ENCODE measurements around the gene SLC22A7.
A peak's percentile ranks its signal among the peaks of the same experiment; 100 is the strongest.

Gene SLC22A7, protein sequence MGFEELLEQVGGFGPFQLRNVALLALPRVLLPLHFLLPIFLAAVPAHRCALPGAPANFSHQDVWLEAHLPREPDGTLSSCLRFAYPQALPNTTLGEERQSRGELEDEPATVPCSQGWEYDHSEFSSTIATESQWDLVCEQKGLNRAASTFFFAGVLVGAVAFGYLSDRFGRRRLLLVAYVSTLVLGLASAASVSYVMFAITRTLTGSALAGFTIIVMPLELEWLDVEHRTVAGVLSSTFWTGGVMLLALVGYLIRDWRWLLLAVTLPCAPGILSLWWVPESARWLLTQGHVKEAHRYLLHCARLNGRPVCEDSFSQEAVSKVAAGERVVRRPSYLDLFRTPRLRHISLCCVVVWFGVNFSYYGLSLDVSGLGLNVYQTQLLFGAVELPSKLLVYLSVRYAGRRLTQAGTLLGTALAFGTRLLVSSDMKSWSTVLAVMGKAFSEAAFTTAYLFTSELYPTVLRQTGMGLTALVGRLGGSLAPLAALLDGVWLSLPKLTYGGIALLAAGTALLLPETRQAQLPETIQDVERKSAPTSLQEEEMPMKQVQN

DNA sequence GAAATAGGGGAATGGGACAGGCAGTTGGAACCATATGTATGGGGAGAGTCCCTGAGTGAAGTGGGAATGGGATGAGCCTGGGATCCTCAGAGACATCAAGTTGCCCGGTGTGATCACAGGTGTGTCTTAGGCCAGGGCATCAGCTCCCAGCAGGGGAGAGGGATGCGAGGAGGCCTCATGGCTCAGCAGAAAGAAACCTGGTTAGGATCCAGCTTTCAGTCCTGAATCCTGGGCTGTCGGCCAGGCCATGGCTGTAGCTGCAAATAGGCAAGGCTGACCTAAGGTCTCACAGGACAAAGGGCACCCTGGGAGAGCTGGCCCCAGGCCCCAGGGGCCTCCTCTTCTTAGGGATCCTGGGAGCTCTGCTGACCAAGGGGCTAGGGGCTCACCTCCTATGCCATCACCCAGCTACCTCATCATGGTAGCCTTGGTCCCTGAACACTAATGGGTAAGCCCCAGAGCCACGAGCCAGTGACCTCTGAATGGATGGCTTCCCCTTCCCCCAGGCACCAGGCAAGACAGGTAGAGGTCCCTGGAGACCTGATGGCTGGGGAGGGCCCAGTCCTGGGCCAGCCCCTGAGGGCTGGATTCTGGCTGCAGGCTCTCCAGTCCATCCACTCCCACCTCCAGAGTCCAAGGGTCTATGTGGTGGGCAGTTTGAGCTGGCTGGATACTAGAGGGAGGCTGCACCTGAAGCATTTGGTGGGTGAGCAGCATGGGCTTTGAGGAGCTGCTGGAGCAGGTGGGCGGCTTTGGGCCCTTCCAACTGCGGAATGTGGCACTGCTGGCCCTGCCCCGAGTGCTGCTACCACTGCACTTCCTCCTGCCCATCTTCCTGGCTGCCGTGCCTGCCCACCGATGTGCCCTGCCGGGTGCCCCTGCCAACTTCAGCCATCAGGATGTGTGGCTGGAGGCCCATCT is at the start of gene SLC22A7:
Gene SLC22A7 (plus strand): TSS at position 617 of the 921 bp plus-strand sequence. CDS start 99 bp downstream, at position 716.
- no peak for DNase-seq

DNA sequence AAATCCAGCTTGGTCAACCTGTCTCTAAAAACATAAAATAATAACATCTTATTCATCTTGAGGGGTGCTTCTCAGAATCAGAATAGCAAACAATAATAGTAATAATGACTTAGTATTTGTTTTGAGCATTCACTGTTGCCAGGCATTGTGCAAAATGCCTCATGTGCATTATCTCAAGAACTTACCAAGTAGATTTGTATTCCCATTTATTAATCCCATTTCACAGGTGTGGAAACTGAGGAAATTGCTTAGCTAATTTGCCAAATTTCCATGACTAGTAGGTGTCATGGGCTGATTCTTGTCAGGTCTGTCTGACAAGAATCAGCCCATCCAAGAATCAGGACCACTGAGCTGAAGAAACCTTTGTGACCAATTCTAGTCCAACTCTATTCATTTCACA is 49.3 kb upstream of the SLC22A7 start:
- DNase-seq: no peak

DNA sequence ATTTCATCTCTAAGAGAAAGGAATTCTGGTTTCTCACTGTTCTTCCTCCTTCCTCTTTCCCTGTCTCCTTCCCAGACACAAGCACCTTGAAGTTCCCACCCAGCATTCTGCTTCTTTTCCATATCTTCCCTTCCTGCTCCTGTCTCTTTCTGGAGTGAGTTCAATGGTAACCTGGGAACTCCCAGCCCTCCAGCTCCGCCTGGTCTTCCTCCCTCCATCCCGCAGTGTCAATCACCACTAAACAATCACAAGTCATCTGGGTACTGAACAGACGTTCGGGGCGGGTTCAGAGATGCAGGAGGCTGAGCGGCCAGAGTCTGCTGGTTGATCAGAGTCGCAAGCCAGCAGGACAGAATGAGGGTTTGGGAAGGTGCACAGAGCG is 47.1 kb upstream of the SLC22A7 start:
- DNase-seq: no peak

DNA sequence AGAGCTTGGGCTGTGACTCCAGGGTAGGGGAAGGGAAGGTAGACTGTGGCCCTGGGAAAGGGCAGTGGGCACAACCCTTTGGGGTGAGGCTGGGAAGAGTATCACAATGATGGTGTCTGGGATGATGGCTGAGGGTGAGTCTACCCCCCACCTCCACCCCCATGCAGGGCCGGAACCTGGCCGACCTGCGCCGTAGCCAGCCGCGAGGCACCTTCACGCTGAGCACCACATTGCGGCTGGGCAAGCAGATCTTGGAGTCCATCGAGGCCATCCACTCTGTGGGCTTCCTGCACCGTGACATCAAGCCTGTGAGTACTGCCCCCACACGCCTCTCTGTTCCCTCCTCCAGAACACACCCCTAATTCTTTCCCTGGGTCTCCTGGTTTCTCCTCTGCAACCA is 44.7 kb upstream of the SLC22A7 start:
- no peak for DNase-seq

DNA sequence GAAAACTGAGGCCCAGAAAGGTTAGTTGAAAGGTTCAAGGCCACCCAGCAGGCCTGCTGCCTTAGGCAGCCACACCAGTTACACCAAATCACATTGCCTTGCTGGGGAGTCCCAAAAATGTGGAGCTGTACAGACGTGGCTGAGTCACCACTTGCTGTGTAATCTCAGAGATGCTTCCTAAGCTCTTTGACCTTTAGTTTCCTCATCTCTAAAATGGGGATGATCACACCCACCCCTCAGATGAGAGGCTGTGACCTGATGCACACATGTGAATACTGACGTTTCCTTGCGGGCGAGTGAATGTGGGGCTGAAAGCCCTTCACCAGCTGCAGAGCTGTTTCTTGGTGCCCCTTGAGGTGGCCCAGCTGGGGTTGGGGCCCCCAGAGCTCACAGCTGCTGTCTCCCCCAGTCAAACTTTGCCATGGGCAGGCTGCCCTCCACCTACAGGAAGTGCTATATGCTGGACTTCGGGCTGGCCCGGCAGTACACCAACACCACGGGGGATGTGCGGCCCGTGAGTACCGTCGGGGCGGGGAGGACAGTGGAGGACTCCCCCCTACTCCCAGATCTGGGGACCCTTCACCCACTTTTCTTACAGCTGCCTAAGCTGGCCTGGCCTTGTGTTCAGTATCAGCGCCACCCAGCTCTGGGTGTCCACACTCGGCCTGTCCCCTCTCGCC is 43.8 kb upstream of the SLC22A7 start:
- peak; percentile 22 for DNase-seq

DNA sequence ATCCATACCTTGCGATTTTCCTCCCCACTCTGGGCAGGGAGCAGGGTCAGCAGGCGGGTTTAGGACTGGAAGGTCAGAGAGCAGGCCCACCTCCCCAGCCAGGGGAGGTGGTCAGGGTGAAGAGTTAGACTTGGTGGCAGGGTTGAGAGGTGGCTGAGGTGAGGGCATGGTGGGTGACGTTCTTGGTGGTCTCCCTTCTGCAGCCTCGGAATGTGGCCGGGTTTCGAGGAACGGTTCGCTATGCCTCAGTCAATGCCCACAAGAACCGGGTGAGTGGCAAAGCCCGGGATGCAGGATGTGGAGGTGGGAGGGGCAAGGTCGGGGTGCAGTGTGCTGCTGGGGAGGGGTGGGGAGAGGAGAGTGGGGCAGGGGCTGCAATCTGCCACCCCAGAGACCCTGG is 43.2 kb upstream of the SLC22A7 start:
- DNase-seq: no peak

DNA sequence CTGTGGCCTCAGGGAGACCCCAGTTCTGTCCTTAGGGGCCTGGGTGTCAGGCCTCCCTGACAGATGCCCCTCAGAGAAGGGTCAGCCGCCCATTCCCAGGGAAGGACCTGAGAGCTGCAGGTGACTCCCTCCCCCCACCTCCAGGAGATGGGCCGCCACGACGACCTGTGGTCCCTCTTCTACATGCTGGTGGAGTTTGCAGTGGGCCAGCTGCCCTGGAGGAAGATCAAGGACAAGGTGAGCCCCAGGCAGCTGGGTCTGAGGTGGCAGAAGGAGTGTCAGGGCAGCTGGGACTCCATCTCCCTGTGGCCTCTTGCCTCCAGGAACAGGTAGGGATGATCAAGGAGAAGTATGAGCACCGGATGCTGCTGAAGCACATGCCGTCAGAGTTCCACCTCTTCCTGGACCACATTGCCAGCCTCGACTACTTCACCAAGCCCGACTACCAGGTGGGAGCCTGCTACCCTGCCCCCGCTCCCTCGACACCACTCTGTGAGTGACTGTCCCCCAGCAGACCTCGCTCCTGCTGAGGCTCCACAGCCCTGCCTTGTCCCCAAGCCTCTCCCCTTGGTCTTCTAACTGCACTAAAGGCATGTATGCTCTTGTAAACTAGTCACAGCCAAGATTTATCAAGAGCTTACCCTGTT is 42.5 kb upstream of the SLC22A7 start:
- DNase-seq: no peak

DNA sequence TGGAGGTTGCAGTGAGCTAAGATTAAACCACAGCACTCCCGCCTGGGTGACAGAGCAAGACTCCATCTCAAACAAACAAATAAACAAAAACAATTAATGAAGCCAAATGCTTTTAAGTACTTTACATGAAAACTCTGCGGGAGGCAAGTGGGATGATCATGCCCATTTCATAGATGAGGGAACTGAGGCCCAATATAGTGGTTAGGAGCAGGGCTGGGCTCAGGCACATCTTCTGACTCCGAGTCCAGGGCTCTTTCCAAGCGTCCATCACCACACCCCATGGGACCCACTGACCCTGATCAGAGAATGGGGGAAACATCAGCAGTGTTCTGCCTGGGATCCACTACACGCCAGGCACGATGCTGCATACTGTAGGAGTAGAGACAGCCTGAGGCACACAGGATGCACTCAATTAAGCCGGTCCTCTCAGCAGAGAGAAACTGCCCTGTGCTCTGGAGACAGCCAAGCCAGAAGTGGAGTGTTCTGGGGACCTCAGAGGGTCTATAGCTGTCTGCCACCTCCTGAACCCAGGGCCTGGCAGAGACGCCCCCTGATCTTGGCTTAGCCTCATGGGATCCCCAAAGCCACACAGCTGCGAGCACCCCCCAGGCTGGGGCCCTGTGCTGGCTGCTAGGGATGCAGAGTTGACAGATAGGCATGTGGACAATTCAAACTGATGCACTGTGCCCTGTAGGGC is 41.2 kb upstream of the SLC22A7 start:
- no peak for DNase-seq

DNA sequence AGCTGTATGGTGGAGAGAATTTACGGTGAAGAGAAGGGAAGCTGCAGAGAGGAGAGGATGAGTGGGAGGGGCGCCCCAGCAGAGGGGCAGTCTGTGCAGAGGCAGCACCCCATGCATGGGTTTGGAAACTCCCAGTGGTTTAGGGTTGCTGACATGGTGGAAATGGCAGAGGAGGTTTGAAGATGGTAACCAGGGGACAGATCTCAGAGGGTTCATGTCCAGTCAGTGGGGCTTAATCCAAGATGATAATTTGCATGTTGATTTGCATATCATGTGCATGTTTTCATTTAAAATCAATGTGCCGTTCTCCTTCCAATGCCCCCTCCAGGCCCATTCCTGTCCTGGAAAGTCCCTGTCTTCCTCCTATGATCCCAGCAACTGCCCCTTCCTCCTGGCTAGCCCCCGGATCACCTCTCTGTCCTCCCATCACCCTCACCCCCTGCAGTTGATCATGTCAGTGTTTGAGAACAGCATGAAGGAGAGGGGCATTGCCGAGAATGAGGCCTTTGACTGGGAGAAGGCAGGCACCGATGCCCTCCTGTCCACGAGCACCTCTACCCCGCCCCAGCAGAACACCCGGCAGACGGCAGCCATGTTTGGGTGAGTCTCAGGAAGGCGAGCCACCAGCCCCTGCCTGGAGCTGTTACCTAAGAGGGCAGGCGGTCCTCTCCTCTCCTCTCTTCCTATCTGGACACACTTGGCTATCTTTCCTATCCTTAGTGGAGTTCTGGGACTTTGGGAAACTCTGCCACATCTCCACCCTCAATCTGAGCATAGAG is 40.5 kb upstream of the SLC22A7 start:
- no peak for DNase-seq

DNA sequence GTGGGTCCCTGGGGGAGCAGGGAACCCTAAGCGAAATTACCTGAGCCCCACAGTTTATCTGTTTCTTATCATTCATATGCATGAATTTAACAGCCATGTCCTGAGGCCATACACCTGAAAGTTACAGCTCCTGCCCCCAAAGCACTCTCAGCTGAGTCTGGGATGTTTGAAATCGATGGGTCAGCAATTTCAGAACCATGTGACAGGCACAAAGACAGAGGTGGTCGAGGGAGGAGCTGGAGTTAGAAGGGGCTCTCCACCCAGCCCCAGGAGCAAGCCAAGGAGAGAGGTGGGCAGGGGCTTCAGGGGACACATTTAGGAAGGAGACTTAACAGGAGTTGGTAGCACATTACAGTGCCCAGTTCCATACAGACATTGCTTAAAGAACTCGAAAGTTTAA is 39.9 kb upstream of the SLC22A7 start:
- DNase-seq: no peak

DNA sequence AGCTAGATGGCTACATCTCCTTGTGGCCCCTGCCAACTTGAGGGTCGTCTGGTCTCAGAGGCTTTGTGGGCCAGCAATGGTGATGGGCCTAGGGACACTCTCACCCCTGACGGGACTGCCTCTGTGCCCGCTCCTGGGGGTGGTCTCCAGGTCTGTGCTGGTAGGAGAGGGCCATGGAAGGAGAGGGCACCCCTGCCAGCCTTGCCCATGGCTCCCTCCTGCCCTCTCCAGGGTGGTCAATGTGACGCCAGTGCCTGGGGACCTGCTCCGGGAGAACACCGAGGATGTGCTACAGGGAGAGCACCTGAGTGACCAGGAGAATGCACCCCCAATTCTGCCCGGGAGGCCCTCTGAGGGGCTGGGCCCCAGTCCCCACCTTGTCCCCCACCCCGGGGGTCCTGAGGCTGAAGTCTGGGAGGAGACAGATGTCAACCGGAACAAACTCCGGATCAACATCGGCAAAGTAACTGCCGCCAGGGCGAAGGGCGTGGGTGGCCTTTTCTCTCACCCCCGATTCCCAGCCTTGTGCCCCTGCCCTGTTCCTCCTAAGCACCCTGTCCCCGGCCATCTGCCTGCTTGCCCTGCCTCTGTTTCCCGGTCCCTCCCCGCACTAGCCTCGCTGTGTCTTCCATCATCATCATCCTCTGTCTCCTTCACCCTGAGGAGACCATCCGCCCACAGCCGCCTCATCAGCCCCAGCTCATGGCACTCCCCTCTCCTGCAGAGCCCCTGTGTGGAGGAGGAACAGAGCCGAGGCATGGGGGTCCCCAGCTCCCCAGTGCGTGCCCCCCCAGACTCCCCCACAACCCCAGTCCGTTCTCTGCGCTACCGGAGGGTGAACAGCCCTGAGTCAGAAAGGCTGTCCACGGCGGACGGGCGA is 39.0 kb upstream of the SLC22A7 start:
- no peak for DNase-seq

DNA sequence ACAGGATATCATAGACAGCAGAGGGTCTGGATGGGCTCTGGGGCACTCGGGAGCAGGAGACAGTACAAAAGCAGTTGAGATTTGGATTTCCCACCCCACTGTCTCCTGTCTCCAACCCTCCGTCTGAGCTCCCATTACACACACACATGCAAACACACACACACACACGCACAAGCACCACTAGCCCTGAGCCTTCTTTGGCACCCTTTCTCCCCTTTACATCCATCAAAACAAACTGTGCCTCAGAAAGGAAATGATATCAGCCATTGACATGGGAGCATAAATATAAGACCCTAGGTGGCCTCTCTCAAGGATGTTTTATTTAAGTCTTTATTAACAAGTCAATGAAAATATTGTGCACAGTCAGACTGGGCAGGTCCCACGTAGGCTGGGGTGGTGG is 37.3 kb upstream of the SLC22A7 start:
- DNase-seq: no peak

DNA sequence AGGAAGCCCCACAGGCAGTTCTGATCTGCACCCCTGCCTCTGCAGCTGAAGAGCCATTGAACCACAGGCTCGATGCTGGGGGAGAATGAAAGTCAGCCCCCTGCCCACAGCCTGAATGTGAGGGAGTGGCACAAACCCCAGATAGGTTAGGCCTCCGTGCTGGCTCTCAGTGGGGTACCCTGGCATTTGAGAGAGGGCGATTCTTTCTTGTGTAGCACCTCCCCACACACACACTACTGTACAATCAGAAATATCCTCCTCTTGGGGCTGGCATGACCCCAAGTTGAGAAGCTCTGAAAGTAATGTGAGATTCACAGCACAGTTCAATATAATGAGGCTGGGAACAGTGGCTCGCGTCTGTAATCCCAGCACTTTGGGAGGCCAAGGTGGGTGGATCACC is 36.9 kb upstream of the SLC22A7 start:
- DNase-seq: no peak

DNA sequence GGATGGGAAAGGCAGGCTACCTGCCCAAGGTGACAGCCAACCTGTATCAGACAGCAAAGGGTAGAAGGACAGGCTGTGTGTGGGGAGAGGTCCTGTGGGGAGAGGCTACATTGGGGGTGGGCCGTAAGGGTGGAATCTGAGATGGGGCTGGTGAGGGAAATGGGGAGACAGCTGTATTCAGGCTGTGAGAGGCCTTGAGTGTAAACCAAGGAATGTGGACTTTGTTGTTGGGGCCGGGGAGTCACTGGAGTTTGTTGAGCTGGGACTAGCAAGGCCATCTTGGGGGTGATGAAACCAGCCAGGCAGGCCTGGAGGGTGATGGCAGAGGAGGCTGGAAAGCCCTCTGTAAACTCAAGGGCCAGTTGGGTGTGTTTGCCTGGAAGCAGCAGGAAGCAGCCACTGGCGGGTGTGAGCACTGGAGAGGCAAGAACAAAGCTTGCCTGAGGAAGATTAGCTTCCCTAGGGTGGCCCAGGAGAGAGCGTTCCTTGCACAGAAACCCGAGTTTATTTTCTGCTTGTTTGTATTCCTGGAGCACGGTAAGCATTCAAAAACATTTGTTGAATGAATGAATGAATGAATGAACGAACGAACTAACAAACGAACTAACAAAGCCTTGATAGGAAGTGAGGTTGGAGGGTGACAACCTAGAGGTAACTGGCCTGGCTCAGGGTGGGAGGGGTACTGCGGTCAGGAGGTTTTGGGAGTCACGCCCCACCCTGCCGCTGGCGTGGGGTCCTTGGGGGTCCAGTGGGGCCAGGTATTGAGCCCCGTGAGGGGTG is 35.9 kb upstream of the SLC22A7 start:
- no peak for DNase-seq

DNA sequence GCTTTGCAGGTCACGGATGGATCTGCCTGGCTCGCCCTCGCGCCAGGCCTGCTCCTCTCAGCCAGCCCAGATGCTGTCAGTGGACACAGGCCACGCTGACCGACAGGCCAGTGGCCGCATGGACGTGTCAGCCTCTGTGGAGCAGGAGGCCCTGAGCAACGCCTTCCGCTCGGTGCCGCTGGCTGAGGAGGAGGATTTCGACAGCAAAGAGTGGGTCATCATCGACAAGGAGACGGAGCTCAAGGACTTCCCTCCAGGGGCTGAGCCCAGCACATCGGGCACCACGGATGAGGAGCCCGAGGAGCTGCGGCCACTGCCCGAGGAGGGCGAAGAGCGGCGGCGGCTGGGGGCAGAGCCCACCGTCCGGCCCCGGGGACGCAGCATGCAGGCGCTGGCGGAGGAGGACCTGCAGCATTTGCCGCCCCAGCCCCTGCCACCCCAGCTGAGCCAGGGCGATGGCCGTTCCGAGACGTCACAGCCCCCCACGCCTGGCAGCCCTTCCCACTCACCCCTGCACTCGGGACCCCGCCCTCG is 35.2 kb upstream of the SLC22A7 start:
- no peak for DNase-seq

DNA sequence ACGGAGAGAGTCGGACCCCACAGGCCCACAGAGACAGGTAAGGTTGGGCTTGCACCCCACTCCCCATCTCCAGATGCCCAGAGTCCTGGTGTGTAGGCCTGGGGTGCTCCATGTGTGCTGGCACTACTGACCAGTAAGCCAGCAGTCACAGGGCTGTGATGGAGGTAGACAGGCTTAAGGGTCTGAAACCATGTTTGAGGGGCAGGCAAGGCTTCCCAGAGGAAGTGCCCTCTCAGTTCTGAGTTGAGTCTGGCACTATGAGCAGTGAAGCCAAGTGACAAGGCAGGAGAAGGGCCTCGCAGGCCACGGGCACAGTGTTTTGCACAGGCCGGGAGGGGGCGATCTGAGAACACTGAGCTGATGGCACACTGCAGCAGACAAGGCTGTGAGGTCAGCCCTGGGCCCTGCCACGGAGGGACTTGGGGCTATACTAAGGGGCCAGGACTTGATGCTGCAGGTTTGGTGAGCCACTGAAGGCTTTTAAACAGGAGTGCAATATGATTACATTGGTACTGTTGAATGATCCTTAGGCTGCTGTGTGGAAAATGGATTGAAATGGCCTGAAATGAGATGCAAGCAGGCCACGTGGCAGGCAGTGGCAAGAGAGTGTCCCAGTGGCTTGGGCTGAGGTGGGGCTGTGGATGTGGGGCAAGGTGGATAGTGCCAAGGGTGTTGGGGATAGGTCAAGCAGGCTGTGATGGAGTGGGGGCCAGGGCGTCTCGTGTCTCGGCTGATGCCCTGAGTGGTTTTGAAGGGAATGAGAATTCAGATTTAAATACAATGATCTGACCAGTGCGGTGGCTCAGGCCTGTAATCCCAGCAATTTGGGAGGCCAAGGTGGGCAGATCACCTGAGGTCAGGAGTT is 34.5 kb upstream of the SLC22A7 start:
- peak; percentile 72 for DNase-seq

DNA sequence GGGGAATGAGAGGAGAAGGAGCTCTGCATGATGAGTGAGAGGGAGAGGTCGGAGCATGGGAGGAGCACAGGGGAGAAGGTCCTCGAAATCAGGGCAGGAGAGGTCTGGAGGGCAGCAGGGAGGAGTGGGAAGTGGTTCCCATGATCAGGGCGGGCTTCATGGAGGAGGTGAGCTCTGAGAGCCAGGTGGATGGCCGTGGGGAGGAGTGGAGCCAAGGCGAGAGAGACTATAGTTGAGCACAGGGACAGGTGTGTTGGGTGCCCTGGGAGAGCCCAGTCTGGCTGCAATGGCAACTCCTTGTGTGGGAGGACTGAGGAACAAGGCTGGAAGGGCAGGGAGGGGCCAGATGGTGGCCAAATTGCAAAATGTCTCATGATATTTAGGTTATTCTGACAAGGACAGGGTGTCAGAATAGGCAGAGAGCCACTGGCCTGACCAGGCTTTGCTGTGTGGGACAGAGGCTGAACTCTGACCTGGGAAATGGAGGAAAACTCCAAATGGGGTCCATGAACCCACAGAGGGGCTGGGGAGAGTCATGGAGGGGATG is 33.4 kb upstream of the SLC22A7 start:
- no peak for DNase-seq

DNA sequence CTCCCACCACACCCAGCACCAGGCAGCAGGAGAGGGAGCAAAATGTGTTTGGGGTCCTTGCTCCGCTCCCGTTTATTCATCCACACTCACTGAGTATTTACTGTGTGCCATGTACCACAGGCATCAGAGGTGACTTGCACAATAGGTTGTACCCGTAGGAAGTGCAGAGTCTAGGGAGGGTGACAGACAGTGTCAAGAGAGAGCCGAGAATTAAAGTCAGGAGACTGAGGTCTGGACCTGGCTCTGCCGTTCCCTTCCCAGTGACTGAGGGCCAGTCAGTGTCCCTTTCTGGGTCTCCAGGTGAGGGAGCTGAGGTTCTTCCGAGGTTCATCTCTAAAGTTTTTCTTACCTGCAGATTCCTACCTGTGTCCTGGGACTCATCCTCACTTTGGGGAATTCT is 32.5 kb upstream of the SLC22A7 start:
- no peak for DNase-seq
